GM23338 (cell line): ENCODE results near the gene FDXACB1. TPM values are rescaled to one million over a fixed set of nuclear protein-coding genes. Genes with fewer than 3 reads are reported as not detected.
A peak's percentile ranks its signal among the peaks of the same experiment; 100 is the strongest.

ENCODE experiments used
- ATAC-seq: fragments of 200-7000 bp; cut with Tn5 transposase; 3 replicates; pipeline ENCODE4 v1.9.1; 2020
- DNase-seq: peaks from one replicate; pipeline ENCODE4 v3.0.0-alpha.2; 2015; ENCODE audit warnings: low spot score
- H2AFZ ChIP-seq: fragments of 200-600 bp; sonication (generic); 2 replicates; pipeline ENCODE4 v1.8.0; 2016; ENCODE audit warnings: antibody characterized with exemption, mild to moderate bottlenecking, moderate library complexity
- H3F3A ChIP-seq: fragments of 200-600 bp; sonication (generic); replicated peaks from 2 replicates; pipeline ENCODE4 v1.8.0; 2017; ENCODE audit warnings: antibody characterized with exemption, mixed run types, low read depth
- H3K27ac ChIP-seq: fragments of 200-600 bp; sonication (generic); 2 replicates; pipeline ENCODE4 v1.6.1; 2016; ENCODE audit warnings: low read depth
- H3K27me3 ChIP-seq: fragments of 200-600 bp; sonication (generic); 2 replicates; pipeline ENCODE4 v1.8.0; 2016; ENCODE audit warnings: mild to moderate bottlenecking, mixed run types, moderate library complexity; ENCODE audit not compliant: insufficient read depth
- H3K36me3 ChIP-seq: fragments of 200-600 bp; sonication (generic); 2 replicates; pipeline ENCODE4 v1.8.0; 2016; ENCODE audit warnings: mild to moderate bottlenecking; ENCODE audit not compliant: insufficient read depth
- H3K4me1 ChIP-seq: fragments of 200-600 bp; sonication (generic); 2 replicates; pipeline ENCODE4 v1.8.0; 2016; ENCODE audit warnings: mild to moderate bottlenecking, moderate library complexity; ENCODE audit not compliant: insufficient read depth
- H3K4me2 ChIP-seq: fragments of 200-600 bp; sonication (generic); 2 replicates; pipeline ENCODE4 v1.7.1; 2017; ENCODE audit warnings: mixed run types
- H3K4me3 ChIP-seq: fragments of 200-600 bp; sonication (generic); 2 replicates; pipeline ENCODE4 v1.6.1; 2016; ENCODE audit warnings: mixed run types
- H3K79me2 ChIP-seq: fragments of 200-600 bp; sonication (generic); replicated peaks from 2 replicates; pipeline ENCODE4 v1.8.0; 2017; ENCODE audit warnings: mild to moderate bottlenecking; ENCODE audit not compliant: insufficient read depth
- H3K9me2 ChIP-seq: fragments of 200-600 bp; sonication (generic); 2 replicates; pipeline ENCODE4 v1.8.0; 2017; ENCODE audit not compliant: insufficient read depth
- H4K20me1 ChIP-seq: fragments of 200-600 bp; sonication (generic); replicated peaks from 2 replicates; pipeline ENCODE4 v1.8.0; 2017; ENCODE audit warnings: mild to moderate bottlenecking; ENCODE audit not compliant: insufficient read depth
- H3K27ac Mint-ChIP-seq: 2 replicates; pipeline ENCODE4 v1.8.0; 2020; ENCODE audit warnings: inconsistent platforms, mild to moderate bottlenecking, moderate library complexity, mixed read lengths
- H3K27me3 Mint-ChIP-seq: 3 replicates; pipeline ENCODE4 v1.8.0; 2022; ENCODE audit warnings: low read depth, mild to moderate bottlenecking, moderate library complexity, mixed read lengths, inconsistent platforms; ENCODE audit not compliant: insufficient read depth, poor library complexity
- H3K36me3 Mint-ChIP-seq: 3 replicates; pipeline ENCODE4 v1.8.0; 2021; ENCODE audit warnings: low read depth, mild to moderate bottlenecking, inconsistent platforms, moderate library complexity, mixed read lengths
- H3K4me1 Mint-ChIP-seq: 3 replicates; pipeline ENCODE4 v1.8.0; 2020; ENCODE audit warnings: mild to moderate bottlenecking, inconsistent platforms, mixed read lengths
- H3K4me3 Mint-ChIP-seq: 3 replicates; pipeline ENCODE4 v1.8.0; 2021; ENCODE audit warnings: moderate library complexity, mild to moderate bottlenecking, inconsistent platforms, mixed read lengths
- H3K9me3 Mint-ChIP-seq: 3 replicates; pipeline ENCODE4 v1.8.0; 2020; ENCODE audit warnings: moderate library complexity, mild to moderate bottlenecking, inconsistent platforms, mixed read lengths
- REST ChIP-seq: IDR thresholded peaks from one replicate; pipeline ENCODE4 v1.6.1; 2018; ENCODE audit warnings: antibody characterized with exemption; ENCODE audit not compliant: unreplicated experiment
- polyA plus RNA-seq: library from polyadenylated mRNA; unstranded; fragments of >200 nt; fragmentation: Nextera tagmentation; extraction: Ambion mirVana; gene quantifications from 2 replicates; pipeline ENCODE4 v1.2.1, GENCODE V29; 2016
- total RNA-seq: library from RNA; depleted of rRNA; stranded (reverse); fragments of >200 nt; shearing (Covaris generic); gene quantifications from 2 replicates; pipeline ENCODE4 v1.2.3, GENCODE V29; 2014
- TF ChIP-seq, protein P1 (sequence below): fragments of 250-450 bp; sonication (Bioruptor Pico); IDR thresholded peaks from 2 replicates; pipeline ENCODE4 v1.5.0; 2020; ENCODE audit warnings: mild to moderate bottlenecking, moderate library complexity

Gene FDXACB1
- total and polyA plus RNA-seq, 2 experiments from 2014 or later, result 1.6 to 2.4 TPM

DNA sequence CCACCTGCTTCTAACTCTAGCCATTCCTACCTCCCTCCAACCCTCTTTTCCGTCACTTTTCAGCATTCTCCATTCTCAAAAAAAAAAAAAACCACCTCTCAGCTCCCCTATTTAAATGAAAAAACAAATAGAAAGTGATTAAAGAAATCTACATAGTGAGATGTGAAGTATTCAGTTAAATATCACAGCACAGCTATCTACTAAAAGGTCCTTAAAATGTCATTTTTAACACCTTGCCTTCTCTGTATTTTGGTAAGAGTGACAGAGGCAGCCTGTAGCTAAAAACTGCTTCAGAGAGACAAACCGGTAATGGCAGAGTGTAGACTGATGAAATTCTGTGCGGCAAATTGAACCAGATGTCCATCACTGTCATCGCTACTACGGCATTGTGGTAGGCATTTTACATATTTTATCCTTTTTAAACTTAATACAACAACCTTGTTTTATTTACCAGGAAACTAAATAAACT lies 7.2 kb downstream of the FDXACB1 start:
- H4K20me1 ChIP-seq, result no peaks in the 10 kb centered on the region
- H3K4me2 ChIP-seq, result peak overlapping the region; percentile 79
- Mint-ChIP-seq H3K4me1 (peaks cover 11% of the 10 kb centered on the region; the same call in 2 of the 3 replicates), H3K36me3 (peaks cover 8% of the 10 kb centered on the region; the same call in 2 of the 3 replicates), H3K27me3 (peaks cover 6% of the 10 kb centered on the region), H3K9me3 (no peaks in the 10 kb centered on the region), H3K4me3 (peak overlapping the region; percentile 95), H3K27ac (peak overlapping the region; percentile 16; the same call in 1 of the 2 replicates)
- H3K36me3 ChIP-seq, result 0 out of 2 replicates have a peak, but pooled peaks cover 6% of the 10 kb centered on the region
- H3K4me1 ChIP-seq, result peaks cover 12% of the 10 kb centered on the region; the same call in 1 of the 2 replicates
- H3K27ac ChIP-seq, result 0 out of 2 replicates have a peak overlapping the region, but pooled peaks have one; percentile 57
- no peaks in the 10 kb centered on the region for H3K9me2 ChIP-seq
- ATAC-seq (no peak), DNase-seq (no peak)
- H3F3A ChIP-seq, result no peaks in the 10 kb centered on the region
- no peak for TF ChIP-seq REST
- TF ChIP-seq, protein P1, sequence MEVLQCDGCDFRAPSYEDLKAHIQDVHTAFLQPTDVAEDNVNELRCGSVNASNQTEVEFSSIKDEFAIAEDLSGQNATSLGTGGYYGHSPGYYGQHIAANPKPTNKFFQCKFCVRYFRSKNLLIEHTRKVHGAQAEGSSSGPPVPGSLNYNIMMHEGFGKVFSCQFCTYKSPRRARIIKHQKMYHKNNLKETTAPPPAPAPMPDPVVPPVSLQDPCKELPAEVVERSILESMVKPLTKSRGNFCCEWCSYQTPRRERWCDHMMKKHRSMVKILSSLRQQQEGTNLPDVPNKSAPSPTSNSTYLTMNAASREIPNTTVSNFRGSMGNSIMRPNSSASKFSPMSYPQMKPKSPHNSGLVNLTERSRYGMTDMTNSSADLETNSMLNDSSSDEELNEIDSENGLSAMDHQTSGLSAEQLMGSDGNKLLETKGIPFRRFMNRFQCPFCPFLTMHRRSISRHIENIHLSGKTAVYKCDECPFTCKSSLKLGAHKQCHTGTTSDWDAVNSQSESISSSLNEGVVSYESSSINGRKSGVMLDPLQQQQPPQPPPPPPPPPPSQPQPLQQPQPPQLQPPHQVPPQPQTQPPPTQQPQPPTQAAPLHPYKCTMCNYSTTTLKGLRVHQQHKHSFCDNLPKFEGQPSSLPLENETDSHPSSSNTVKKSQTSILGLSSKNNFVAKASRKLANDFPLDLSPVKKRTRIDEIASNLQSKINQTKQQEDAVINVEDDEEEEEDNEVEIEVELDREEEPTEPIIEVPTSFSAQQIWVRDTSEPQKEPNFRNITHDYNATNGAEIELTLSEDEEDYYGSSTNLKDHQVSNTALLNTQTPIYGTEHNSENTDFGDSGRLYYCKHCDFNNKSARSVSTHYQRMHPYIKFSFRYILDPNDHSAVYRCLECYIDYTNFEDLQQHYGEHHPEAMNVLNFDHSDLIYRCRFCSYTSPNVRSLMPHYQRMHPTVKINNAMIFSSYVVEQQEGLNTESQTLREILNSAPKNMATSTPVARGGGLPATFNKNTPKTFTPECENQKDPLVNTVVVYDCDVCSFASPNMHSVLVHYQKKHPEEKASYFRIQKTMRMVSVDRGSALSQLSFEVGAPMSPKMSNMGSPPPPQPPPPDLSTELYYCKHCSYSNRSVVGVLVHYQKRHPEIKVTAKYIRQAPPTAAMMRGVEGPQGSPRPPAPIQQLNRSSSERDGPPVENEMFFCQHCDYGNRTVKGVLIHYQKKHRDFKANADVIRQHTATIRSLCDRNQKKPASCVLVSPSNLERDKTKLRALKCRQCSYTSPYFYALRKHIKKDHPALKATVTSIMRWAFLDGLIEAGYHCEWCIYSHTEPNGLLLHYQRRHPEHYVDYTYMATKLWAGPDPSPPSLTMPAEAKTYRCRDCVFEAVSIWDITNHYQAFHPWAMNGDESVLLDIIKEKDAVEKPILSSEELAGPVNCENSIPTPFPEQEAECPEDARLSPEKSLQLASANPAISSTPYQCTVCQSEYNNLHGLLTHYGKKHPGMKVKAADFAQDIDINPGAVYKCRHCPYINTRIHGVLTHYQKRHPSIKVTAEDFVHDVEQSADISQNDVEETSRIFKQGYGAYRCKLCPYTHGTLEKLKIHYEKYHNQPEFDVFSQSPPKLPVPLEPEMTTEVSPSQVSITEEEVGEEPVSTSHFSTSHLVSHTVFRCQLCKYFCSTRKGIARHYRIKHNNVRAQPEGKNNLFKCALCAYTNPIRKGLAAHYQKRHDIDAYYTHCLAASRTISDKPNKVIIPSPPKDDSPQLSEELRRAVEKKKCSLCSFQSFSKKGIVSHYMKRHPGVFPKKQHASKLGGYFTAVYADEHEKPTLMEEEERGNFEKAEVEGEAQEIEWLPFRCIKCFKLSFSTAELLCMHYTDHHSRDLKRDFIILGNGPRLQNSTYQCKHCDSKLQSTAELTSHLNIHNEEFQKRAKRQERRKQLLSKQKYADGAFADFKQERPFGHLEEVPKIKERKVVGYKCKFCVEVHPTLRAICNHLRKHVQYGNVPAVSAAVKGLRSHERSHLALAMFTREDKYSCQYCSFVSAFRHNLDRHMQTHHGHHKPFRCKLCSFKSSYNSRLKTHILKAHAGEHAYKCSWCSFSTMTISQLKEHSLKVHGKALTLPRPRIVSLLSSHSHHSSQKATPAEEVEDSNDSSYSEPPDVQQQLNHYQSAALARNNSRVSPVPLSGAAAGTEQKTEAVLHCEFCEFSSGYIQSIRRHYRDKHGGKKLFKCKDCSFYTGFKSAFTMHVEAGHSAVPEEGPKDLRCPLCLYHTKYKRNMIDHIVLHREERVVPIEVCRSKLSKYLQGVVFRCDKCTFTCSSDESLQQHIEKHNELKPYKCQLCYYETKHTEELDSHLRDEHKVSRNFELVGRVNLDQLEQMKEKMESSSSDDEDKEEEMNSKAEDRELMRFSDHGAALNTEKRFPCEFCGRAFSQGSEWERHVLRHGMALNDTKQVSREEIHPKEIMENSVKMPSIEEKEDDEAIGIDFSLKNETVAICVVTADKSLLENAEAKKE (CRISPR knock-in tag), result no peak
- H3K79me2 ChIP-seq, result no peaks in the 10 kb centered on the region
- H2AFZ ChIP-seq, result peak overlapping the region; percentile 95
- H3K4me3 ChIP-seq, result peak overlapping the region; percentile 80
- no peaks in the 10 kb centered on the region for H3K27me3 ChIP-seq
